Right lobe of liver (tissue), 4 donors: ENCODE data around the gene DOCK2.

Experiments
- CTCF ChIP-seq, 4 donors: fragments of 200-600 bp in 3 of 4; fragments of 450-650 bp in 1 of 4; IDR thresholded peaks; one replicate each; pipeline versions ENCODE4 v1.5.1 to v1.8.0; 2016 to 2022; ENCODE audit warnings: antibody characterized with exemption in 4 of 4, mild to moderate bottlenecking in 2 of 4
- POLR2A ChIP-seq: fragments of 450-650 bp; IDR thresholded peaks from one replicate; pipeline ENCODE4 v1.6.1; 2017; ENCODE audit warnings: antibody characterized with exemption, mild to moderate bottlenecking
- donor health status: DM: no; HTN: no; CAD: no.
- donor health status: DM: no; HTN: no; CAD: no.
- donor health status: DM: no; HTN: yes; CAD: no.

GRCh38 chr5:169591636-169592035 is 45.4 kb upstream of the DOCK2 start:
- TF ChIP-seq CTCF (IDR thresholded peaks at IDR 0.05) (no peak), POLR2A (no peak)
